ENCODE results near the gene GPR55. TPM values are rescaled to one million over a fixed set of nuclear protein-coding genes. Genes with fewer than 3 reads are reported as not detected.

GPR55 gene
- total and polyA plus RNA-seq, 2 of the 4 experiments (the other 2 are of a cell fraction), result 0.03 TPM; not detected in 1

DNA sequence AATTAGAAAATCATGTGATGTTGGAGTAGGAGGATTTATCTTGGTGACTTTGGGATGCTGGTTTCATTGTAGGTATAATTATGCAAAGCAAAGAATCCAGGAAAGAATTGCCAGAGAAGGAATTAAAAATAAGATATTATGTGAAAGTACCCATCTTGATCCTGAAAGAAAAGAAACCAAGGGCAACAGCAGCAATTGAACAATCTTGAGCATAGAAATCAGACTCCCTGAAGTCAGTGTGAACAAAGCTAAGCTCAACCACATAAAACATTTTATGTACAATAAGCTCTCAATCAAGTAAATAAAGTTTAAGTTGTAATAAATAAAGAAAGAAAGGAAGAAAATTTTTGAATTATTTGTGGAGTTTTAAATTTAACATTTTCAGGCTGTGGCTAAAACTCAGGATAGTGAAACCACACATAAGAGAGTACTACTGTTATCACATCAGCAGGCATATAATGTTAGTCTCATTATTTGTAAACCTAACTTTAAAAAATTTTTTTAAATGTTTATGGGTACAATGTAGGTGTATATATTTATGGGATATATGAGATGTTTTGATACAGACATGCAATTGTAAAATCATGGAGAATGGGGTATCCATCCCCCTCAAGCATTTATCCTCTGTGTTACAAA is 32.8 kb upstream of the GPR55 start:
- no peak overlapping the region for H3K9ac ChIP-seq (ENCODE audit: low read depth, low read length)
- H3K79me1 ChIP-seq (ENCODE audit: low read depth in 1 of 2, low read length in 2 of 2), result no peaks in the 10 kb centered on the region
- H3K27ac ChIP-seq (ENCODE audit: insufficient read depth, low read length), result no peak overlapping the region
- ChIA-PET POLR2A (ENCODE audit: unreplicated experiment) (interaction anchor here (0.6 kb wide), 1 partner anchor 9 kb away, joined by 4 read pairs; no protein-coding TSS in a partner anchor), CTCF (interaction anchor here (0.6 kb wide), 1 partner anchor 442 kb away, joined by 4 read pairs; no protein-coding TSS in a partner anchor)
- H3K4ac ChIP-seq (ENCODE audit: low read depth, low read length), result no peak overlapping the region
- TF ChIP-seq USF2 (IDR thresholded peaks at IDR 0.05; ENCODE audit: low read depth, low read length), result no peak
- TF ChIP-seq POLR2A (IDR thresholded peaks at IDR 0.05; ENCODE audit: low read depth, low read length), result no peak
- no peak for TF ChIP-seq BHLHE40 (IDR thresholded peaks at IDR 0.05; ENCODE audit: low read depth, low read length)
- TF ChIP-seq FOS (IDR thresholded peaks at IDR 0.05; ENCODE audit: low read depth, low read length), result no peak
- TF ChIP-seq MXI1 (IDR thresholded peaks at IDR 0.05; ENCODE audit: borderline replicate concordance, low read depth, low read length), result no peak
- TF ChIP-seq, protein P1, sequence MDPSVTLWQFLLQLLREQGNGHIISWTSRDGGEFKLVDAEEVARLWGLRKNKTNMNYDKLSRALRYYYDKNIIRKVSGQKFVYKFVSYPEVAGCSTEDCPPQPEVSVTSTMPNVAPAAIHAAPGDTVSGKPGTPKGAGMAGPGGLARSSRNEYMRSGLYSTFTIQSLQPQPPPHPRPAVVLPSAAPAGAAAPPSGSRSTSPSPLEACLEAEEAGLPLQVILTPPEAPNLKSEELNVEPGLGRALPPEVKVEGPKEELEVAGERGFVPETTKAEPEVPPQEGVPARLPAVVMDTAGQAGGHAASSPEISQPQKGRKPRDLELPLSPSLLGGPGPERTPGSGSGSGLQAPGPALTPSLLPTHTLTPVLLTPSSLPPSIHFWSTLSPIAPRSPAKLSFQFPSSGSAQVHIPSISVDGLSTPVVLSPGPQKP (IDR thresholded peaks at IDR 0.05; ENCODE audit: borderline replicate concordance, low read depth, low read length), result no peak
- no peak for TF ChIP-seq MAZ (IDR thresholded peaks at IDR 0.05; ENCODE audit: borderline replicate concordance, low read depth, low read length)
- TF ChIP-seq RCOR1 (IDR thresholded peaks at IDR 0.05; ENCODE audit: insufficient replicate concordance, low read length), result no peak
- no peak for TF ChIP-seq SMC3 (IDR thresholded peaks at IDR 0.05; ENCODE audit: low read depth, low read length)
- no peak for TF ChIP-seq CEBPB (IDR thresholded peaks at IDR 0.05; ENCODE audit: low read depth, low read length)
- no peak for TF ChIP-seq RAD21 (IDR thresholded peaks at IDR 0.05; ENCODE audit: low read length)
- TF ChIP-seq, protein P2, sequence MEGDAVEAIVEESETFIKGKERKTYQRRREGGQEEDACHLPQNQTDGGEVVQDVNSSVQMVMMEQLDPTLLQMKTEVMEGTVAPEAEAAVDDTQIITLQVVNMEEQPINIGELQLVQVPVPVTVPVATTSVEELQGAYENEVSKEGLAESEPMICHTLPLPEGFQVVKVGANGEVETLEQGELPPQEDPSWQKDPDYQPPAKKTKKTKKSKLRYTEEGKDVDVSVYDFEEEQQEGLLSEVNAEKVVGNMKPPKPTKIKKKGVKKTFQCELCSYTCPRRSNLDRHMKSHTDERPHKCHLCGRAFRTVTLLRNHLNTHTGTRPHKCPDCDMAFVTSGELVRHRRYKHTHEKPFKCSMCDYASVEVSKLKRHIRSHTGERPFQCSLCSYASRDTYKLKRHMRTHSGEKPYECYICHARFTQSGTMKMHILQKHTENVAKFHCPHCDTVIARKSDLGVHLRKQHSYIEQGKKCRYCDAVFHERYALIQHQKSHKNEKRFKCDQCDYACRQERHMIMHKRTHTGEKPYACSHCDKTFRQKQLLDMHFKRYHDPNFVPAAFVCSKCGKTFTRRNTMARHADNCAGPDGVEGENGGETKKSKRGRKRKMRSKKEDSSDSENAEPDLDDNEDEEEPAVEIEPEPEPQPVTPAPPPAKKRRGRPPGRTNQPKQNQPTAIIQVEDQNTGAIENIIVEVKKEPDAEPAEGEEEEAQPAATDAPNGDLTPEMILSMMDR (conservative IDR thresholded peaks at IDR 0.05; ENCODE audit: low read depth, low read length), result no peak
- no peak for TF ChIP-seq NFE2L2 (IDR thresholded peaks at IDR 0.05; ENCODE audit: low read depth, low read length)
- TF ChIP-seq RFX5 (IDR thresholded peaks at IDR 0.05; ENCODE audit: low read depth, low read length), result no peak
- TF ChIP-seq MAFK (IDR thresholded peaks at IDR 0.05; ENCODE audit: low read depth, low read length), result no peak
- TF ChIP-seq CHD1 (IDR thresholded peaks at IDR 0.05; ENCODE audit: low read depth, low read length), result no peak
- no peaks in the 10 kb centered on the region for H3K9me1 ChIP-seq (ENCODE audit: insufficient read depth, low read length)
- H3K4me1 ChIP-seq (ENCODE audit: control insufficient read depth, insufficient read depth, low read length), result no peaks in the 10 kb centered on the region
- H3K36me3 ChIP-seq (ENCODE audit: control insufficient read depth, insufficient read depth, low read length), result no peaks in the 10 kb centered on the region
- no peak overlapping the region for H4K8ac ChIP-seq (ENCODE audit: low read depth in 2 of 2, low read length in 2 of 2)
- H3K23ac ChIP-seq (ENCODE audit: low read depth, low read length), result no peak overlapping the region
- no peak overlapping the region for H2AFZ ChIP-seq (replicated peaks; ENCODE audit: low read length, poor library complexity)
- no peak overlapping the region for H3K18ac ChIP-seq (ENCODE audit: low read depth, low read length)
- intact Hi-C loops (cut with micrococcal nuclease) (loop anchor here (10.0 kb wide), 1 partner anchor 57 kb away; no protein-coding TSS in a partner anchor), dilution Hi-C loops (cut with HindIII; ENCODE audit: low sequenced_read_pairs, unreplicated experiment) (no loop called here), in situ Hi-C loops (cut with MboI; ENCODE audit: low sequenced_read_pairs) (no loop called here)
- H3K9me3 ChIP-seq (ENCODE audit: control insufficient read depth, insufficient read depth, low read length), result peaks cover 3% of the 10 kb centered on the region; the same call in 1 of the 2 replicates
- no TSS peak for BruUV-seq (replicated peaks)
- H3K14ac ChIP-seq (replicated peaks; ENCODE audit: low read depth, low read length), result no peak overlapping the region
- H4K91ac ChIP-seq (ENCODE audit: insufficient read depth, low read depth, low read length), result no peak overlapping the region
- no peak overlapping the region for H4K5ac ChIP-seq (ENCODE audit: low read depth, low read length)
- no peak overlapping the region for H3K56ac ChIP-seq (ENCODE audit: extremely low read depth, insufficient read depth, low read length)
- H2BK5ac ChIP-seq (ENCODE audit: low read depth, low read length, poor library complexity, severe bottlenecking), result no peak overlapping the region
- DNase-seq (no peak), ATAC-seq (ENCODE audit: low read depth) (no peak)
- no peak overlapping the region for H2BK120ac ChIP-seq (ENCODE audit: low read depth, low read length)
- H4K20me1 ChIP-seq (ENCODE audit: insufficient read depth, low read length), result no peaks in the 10 kb centered on the region
- H2BK20ac ChIP-seq (ENCODE audit: low read depth, low read length), result no peak overlapping the region
- peaks cover 37% of the 10 kb centered on the region for H3K27me3 ChIP-seq (ENCODE audit: control insufficient read depth, insufficient read depth, low read length)
- peak overlapping the region; percentile 9; the same call in 1 of the 2 replicates for H3K4me3 ChIP-seq (ENCODE audit: insufficient read depth, low read depth, low read length)
- H3K4me2 ChIP-seq (ENCODE audit: low read depth, low read length), result peak overlapping the region; percentile 65
- H2BK15ac ChIP-seq (ENCODE audit: low read depth, low read length), result no peak overlapping the region
- no peak overlapping the region for H2AK9ac ChIP-seq (replicated peaks; ENCODE audit: low read depth, low read length, poor library complexity)
- no peak overlapping the region for H2AK5ac ChIP-seq (ENCODE audit: low read depth, low read length)

All from IMR-90 (cell line).